SK-N-SH (cell line): ENCODE results near the gene INHBB. TPM values are rescaled to one million over a fixed set of nuclear protein-coding genes. Genes with fewer than 3 reads are reported as not detected.

Experiments
- CTCF ChIA-PET: fragments of 300-600, 350-600 bp; formaldehyde crosslinking; extraction: SDS; loops from one replicate; lab custom pipeline; 2021; lab: Yijun Ruan, JAX
- POLR2A ChIA-PET: fragments of 350-600 bp; sonication (Branson Sonifier 250); formaldehyde crosslinking; extraction: SDS; loops from one replicate; lab custom pipeline; 2020; ENCODE audit warnings: antibody characterized with exemption, inconsistent platforms; lab: Yijun Ruan, JAX
- DNase-seq: peaks from one replicate; pipeline ENCODE4 v3.0.0; 2012
- H2AFZ ChIP-seq: fragments of 200-600 bp; sonication (generic); 2 replicates; pipeline ENCODE4 v1.8.1; 2016; ENCODE audit warnings: antibody characterized with exemption, mild to moderate bottlenecking, low read depth
- H3F3A ChIP-seq: fragments of 200-600 bp; sonication (generic); replicated peaks from 2 replicates; pipeline ENCODE3; 2016; ENCODE audit warnings: antibody characterized with exemption, mild to moderate bottlenecking; ENCODE audit not compliant: insufficient read depth
- H3K27ac ChIP-seq, 2 experiments: fragments of 200-500 bp in 1 of 2; fragments of 200-600 bp in 1 of 2; sonication (Bioruptor generic) in 1 of 2; sonication (generic), shearing (Covaris generic) in 1 of 2; 2 replicates each; pipeline versions ENCODE4 v1.5.1 to v1.6.1; 2014 to 2016; ENCODE audit warnings: low read depth in 2 of 2, inconsistent platforms in 1 of 2, low read length in 1 of 2, mild to moderate bottlenecking in 1 of 2, mixed read lengths in 1 of 2
- H3K27me3 ChIP-seq: fragments of 200-600 bp; sonication (generic), shearing (Covaris generic); 2 replicates; pipeline ENCODE4 v1.6.1; 2016; ENCODE audit warnings: mixed run types; ENCODE audit not compliant: insufficient read depth
- H3K36me3 ChIP-seq, 2 experiments: fragments of 200-500 bp in 1 of 2; fragments of 200-600 bp in 1 of 2; sonication (Bioruptor generic) in 1 of 2; sonication (generic) in 1 of 2; replicated peaks in 1 of 2; 2 replicates each; pipeline versions ENCODE3 to v1.5.1; 2014 to 2016; ENCODE audit warnings: low read length in 1 of 2, mild to moderate bottlenecking in 1 of 2; ENCODE audit not compliant: insufficient read depth in 2 of 2, control insufficient read depth in 1 of 2
- H3K4me1 ChIP-seq, 2 experiments: fragments of 200-500 bp in 1 of 2; fragments of 200-600 bp in 1 of 2; sonication (Bioruptor generic) in 1 of 2; sonication (generic), shearing (Covaris generic) in 1 of 2; 2 replicates each; pipeline versions ENCODE4 v1.5.1 to v1.6.1; 2014 to 2016; ENCODE audit warnings: low read depth in 1 of 2, low read length in 1 of 2, mixed run types in 1 of 2; ENCODE audit not compliant: insufficient read depth in 2 of 2, control insufficient read depth in 1 of 2
- H3K4me2 ChIP-seq: fragments of 200-600 bp; sonication (generic), shearing (Covaris generic); 2 replicates; pipeline ENCODE4 v1.6.1; 2017; ENCODE audit warnings: mixed run types
- H3K4me3 ChIP-seq, 2 experiments: fragments of 200-500 bp in 1 of 2; fragments of 200-600 bp in 1 of 2; sonication (Bioruptor generic) in 1 of 2; sonication (generic), shearing (Covaris generic) in 1 of 2; 2 replicates each; pipeline versions ENCODE4 v1.5.1 to v1.8.1; 2014 to 2016; ENCODE audit warnings: low read depth in 2 of 2, inconsistent platforms in 1 of 2, low read length in 1 of 2, mild to moderate bottlenecking in 1 of 2, mixed read lengths in 1 of 2, moderate library complexity in 1 of 2
- H3K79me2 ChIP-seq: fragments of 200-600 bp; sonication (generic); 2 replicates; pipeline ENCODE4 v1.8.1; 2017; ENCODE audit warnings: mild to moderate bottlenecking; ENCODE audit not compliant: insufficient read depth
- H3K9ac ChIP-seq: fragments of 200-600 bp; sonication (generic); 2 replicates; pipeline ENCODE4 v1.6.1; 2017; ENCODE audit warnings: mixed run types
- H3K9me2 ChIP-seq: fragments of 200-600 bp; sonication (generic); 2 replicates; pipeline ENCODE4 v1.6.1; 2017; ENCODE audit warnings: mixed run types
- H3K9me3 ChIP-seq: fragments of 200-600 bp; sonication (generic); 2 replicates; pipeline ENCODE4 v1.6.1; 2017; ENCODE audit warnings: mixed run types, mild to moderate bottlenecking, moderate library complexity
- H4K20me1 ChIP-seq: fragments of 200-600 bp; sonication (generic); 2 replicates; pipeline ENCODE4 v1.6.1; 2017; ENCODE audit warnings: mild to moderate bottlenecking, mixed run types; ENCODE audit not compliant: insufficient read depth
- ELF1 ChIP-seq: IDR thresholded peaks from 2 replicates; pipeline ENCODE4 v1.4.0; 2012
- EP300 ChIP-seq, 2 experiments: IDR thresholded peaks; 2 replicates each; pipeline versions ENCODE4 v1.4.0 to v1.6.1; 2012; ENCODE audit warnings: borderline replicate concordance in 1 of 2, low read depth in 1 of 2, low read length in 1 of 2
- EZH2phosphoT487 ChIP-seq: fragments of 200-600 bp; sonication (generic); IDR thresholded peaks from 2 replicates; pipeline ENCODE4 v1.6.1; 2017; ENCODE audit warnings: low read depth, mixed run types, mild to moderate bottlenecking, antibody characterized with exemption, moderate library complexity, borderline replicate concordance
- FOSL2 ChIP-seq: IDR thresholded peaks from 2 replicates; pipeline ENCODE4 v1.4.0; 2012; ENCODE audit warnings: low read depth, mild to moderate bottlenecking, moderate library complexity, borderline replicate concordance
- GABPA ChIP-seq: IDR thresholded peaks from 2 replicates; pipeline ENCODE4 v1.4.0; 2012; ENCODE audit warnings: low read depth, mild to moderate bottlenecking
- IRF3 ChIP-seq: fragments of 150-350 bp; IDR thresholded peaks from 2 replicates; pipeline ENCODE4 v1.6.1; 2016; ENCODE audit warnings: mild to moderate bottlenecking, low read depth, low read length
- JUND ChIP-seq: IDR thresholded peaks from 2 replicates; pipeline ENCODE4 v1.4.0; 2012
- MEF2A ChIP-seq: IDR thresholded peaks from 2 replicates; pipeline ENCODE4 v1.4.0; 2012; ENCODE audit warnings: low read depth, borderline replicate concordance
- PBX3 ChIP-seq: IDR thresholded peaks from 2 replicates; pipeline ENCODE4; 2012
- POLR2AphosphoS5 ChIP-seq: IDR thresholded peaks from 2 replicates; pipeline ENCODE4 v1.6.1; 2012; ENCODE audit warnings: low read depth, low read length
- RCOR1 ChIP-seq: fragments of 150-350 bp; IDR thresholded peaks from 2 replicates; pipeline ENCODE4 v1.6.1; 2017; ENCODE audit warnings: antibody characterized with exemption, low read length
- REST ChIP-seq: IDR thresholded peaks from 2 replicates; pipeline ENCODE4 v1.6.1; 2012; ENCODE audit warnings: mild to moderate bottlenecking, low read depth, low read length, moderate library complexity
- RXRA ChIP-seq: IDR thresholded peaks from 2 replicates; pipeline ENCODE4 v1.4.0; 2012; ENCODE audit warnings: low read depth, mild to moderate bottlenecking, borderline replicate concordance
- SMC3 ChIP-seq: IDR thresholded peaks from 2 replicates; pipeline ENCODE4 v1.6.1; 2012; ENCODE audit warnings: low read depth, low read length, improper control_type of control experiment
- WGBS: methylation state at CpG from one replicate; pipeline ENCODE4 v1.1.6; 2017; ENCODE audit warnings: low lambda C conversion rate; 5-methylcytosine and 5-hydroxymethylcytosine counted together
- polyA plus RNA-seq, 3 experiments: library from polyadenylated mRNA; depleted of rRNA; stranded (reverse); fragments of >200 nt; gene quantifications; 2 replicates each; pipeline ENCODE4 v1.2.3, GENCODE V29; 2012

The INHBB gene
- polyA plus RNA-seq, 1 of the 3 experiments (the other 2 are of a cell fraction), result 0.03 TPM

GRCh38 chr2:120324933-120325332 lies 21.0 kb upstream of the INHBB start:
- Histone ChIP-seq H3K9me2 (no peaks in the 10 kb centered on the region), H3K27ac (no peak overlapping the region), H4K20me1 (no peaks in the 10 kb centered on the region), H3K4me1 (peaks cover 0 to 2% of the 10 kb centered on the region in 2 experiments; a peak in 1 of 4 replicates), H3K79me2 (no peaks in the 10 kb centered on the region), H3K9me3 (no peaks in the 10 kb centered on the region), H3K27me3 (peaks cover 10% of the 10 kb centered on the region; the same call in 1 of the 2 replicates), H3F3A (no peaks in the 10 kb centered on the region), H3K4me3 (no peak overlapping the region), H3K4me2 (no peak overlapping the region), H3K9ac (no peak overlapping the region), H2AFZ (no peak overlapping the region), H3K36me3 (no peaks in the 10 kb centered on the region)
- CTCF ChIA-PET, result interaction anchor here (1.0 to 4.7 kb wide), 5 partner anchors 10 to 356 kb away, joined by 3 to 25 read pairs (median 6); no protein-coding TSS in a partner anchor
- WGBS, result 40% methylated on average over 1 of the region's 7 CpGs
- TF ChIP-seq GABPA (no peak), MEF2A (no peak), SMC3 (no peak), PBX3 (no peak), REST (no peak), RCOR1 (no peak), POLR2AphosphoS5 (no peak), EZH2phosphoT487 (no peak), FOSL2 (no peak), EP300 (IDR thresholded peaks at IDR 0.05; ENCODE audit: borderline replicate concordance in 1 of 2, low read depth in 1 of 2, low read length in 1 of 2) (no peak), JUND (no peak), IRF3 (no peak), ELF1 (no peak), RXRA (no peak)
- POLR2A ChIA-PET, result no interaction called here
- DNase-seq, result no peak
